Hematopoietic multipotent progenitor cell treated with erythropoietin and hydrocortisone succinate and interleukin-3 and kit ligand, for 17 days (in vitro differentiated cells): ENCODE results near the gene TRERF1.

Source experiments
- DNase-seq: peaks from one replicate; pipeline ENCODE4 v3.0.0-alpha.2; 2015; ENCODE audit warnings: low spot score

TRERF1 gene

DNA sequence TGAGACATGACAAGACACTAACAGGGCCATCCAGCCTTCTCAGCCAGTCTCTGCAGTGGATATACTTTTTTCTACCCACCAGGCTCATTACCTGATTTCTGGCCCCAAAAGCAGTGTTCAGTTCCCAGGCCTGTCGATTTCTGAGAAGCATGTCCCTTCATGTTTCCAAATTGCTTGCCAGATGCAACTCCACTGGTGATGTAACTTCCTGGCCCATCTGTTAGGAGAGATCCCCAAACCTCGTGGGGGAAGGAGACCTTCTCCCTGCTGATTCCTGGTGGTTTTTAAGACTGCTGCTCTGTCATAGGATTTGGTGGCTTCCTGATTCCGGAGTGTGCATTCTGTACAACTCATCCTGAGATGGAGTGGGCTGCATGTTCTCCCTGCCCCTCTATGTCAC lies 202.4 kb downstream of the TRERF1 start:
- no peak for DNase-seq

DNA sequence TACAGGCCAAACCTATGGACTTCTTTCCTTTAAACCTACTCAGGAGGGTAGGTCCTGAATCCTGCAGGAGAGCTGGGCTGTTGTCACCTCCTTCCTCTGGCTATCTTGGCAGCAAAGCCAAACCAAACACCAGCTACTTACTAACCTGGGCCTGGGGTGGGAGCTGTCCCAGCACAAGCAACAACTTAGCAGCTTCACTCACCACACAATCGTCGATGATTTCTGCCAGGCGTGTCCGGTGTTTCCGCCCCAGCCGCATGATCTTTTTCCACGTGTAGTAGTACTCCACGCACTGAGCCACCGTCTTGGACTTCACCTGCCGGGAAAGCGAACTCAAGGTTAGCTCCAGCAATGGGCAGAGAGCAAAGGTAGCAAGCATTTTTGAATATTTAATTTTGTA lies 208.7 kb downstream of the TRERF1 start:
- no peak for DNase-seq

DNA sequence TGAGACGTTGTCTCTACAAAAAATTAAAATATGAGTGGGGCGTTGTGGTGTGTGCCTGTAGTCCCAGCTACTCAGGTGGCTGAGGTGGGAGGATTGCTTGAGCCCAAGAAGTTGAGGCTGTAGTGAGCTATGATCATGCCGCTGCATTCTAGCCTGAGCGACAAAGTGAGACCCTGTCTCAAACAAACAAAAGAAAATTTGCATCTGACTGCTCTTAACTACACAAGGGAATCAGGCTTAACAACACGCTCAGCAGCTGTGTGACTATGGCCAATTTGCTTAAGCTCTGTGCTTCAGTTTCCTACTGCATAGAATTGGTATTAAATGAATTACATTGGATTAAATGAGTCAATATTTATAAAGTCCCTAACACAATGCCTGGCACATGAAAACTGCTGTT lies 209.8 kb downstream of the TRERF1 start:
- no peak for DNase-seq

DNA sequence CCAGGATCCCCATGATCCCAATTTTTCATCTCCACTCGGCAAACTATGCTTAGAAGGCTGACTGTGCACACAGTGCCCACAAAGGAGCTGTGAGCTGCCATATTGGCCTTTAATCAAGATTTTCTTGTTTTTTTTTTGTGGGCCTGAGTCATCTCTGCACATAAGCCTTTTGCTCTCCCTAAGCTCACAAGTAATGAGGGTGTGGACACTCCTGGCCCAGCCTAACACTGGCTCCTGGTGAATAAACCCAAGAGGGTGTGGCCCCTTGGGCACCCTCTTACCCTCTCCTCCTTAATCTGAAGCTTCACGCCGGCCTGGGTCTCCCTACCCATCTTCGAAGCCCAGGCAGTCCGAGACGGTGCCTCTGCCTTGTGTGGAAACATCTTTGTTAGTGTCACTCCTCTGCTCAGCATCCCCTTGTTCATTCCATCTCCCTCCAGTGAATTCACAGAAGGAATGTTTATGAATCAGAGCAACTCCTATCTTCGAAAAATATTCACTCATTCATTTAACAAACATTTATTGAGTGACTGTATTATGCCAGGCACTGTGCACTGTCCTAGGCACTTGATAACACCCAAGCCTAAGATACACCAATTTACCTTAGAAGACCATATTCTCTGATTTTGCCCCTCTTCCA lies 211.9 kb downstream of the TRERF1 start:
- no peak for DNase-seq

DNA sequence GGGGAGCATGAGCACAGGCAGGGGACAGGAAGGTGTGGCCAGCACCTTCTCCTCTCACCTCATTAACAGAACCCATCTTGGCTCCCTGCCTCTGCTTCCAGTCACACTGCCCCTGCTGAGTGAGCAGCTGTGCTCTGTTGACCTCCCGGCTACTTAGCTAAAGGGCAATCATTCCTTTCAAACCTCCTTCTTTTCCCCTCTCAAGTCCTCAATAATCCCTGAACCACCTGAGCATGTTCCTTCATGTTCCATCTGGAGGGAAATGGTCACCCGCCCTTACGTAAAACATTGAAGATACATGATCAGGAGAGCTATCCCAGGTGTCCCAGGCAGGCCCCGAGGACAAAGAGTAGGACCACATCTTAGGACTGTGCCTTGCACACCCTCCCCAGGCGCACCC lies 212.4 kb downstream of the TRERF1 start:
- DNase-seq: no peak

DNA sequence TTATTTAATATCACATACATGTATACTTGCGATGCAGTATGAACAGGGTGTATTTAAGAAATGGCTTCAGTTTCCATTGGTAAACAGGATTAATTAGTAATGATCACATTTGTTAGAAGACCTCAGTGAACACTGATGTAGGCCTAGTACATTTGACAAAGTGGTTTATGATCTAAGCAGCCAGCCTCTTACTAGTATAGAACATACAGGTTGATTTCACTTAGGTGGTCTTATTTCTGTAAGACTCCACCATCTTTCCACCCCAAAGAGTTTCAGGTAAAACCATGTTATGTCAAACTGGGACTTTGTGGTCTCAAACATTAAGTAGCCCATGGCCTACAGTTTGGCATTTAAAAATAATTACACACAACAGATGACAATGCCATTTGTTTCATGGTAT lies 213.9 kb downstream of the TRERF1 start:
- no peak for DNase-seq

DNA sequence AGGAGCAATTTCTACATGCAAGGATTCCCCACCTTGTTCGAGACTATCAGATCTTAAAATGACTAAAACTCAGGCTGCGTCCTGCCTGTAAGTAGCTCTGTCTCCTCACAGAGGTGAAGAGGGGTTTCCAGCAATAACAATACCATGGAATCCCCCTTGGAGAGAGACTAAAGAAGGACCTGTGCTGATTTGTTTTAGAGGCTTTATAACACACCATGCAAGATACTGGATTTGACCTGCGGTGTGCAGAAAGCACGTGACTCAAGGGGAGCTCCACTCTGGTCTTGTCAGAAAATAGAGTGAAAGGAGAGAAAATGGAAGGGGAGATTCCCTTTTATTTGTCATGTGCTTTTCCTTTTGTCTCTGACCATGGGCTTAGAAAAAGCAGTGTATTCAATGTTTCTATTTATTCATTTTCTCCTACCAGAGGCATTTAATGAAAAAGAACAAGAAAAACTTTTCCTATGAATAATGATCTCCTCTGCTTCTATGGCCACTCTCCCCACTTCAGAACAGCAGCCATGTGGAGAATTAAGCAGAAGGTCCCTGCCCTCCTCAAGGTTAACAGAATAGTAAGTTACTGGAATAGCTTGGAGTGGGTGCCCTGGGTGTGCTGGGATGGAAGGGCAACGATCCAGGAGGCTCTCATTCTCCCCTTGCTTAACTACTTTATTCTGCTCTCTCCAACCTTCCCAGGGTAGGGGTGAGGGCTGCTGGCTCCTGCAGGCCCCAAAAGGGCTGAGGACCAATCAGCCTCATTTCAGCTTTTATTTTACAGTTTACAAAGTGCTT lies 214.8 kb downstream of the TRERF1 start:
- DNase-seq: no peak

DNA sequence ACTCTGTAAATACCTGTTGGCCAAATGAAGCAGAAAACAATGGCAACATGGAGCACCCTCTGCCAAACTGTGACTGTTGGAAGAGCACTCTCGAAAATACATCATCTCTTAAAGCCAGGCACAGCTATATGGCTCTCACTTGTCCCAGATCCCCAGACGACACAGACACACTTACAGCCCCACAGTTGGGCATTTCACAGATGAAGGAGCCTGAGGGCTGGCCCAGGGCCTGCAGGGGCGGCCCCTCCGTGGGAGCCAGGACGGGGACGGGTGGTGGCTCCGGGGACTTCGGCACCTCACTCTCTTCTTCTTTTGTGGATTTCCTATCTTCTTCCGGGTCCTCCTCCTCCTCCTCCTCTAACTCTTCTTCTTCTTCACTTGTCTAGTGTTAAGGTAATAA lies 215.7 kb downstream of the TRERF1 start:
- DNase-seq: no peak

DNA sequence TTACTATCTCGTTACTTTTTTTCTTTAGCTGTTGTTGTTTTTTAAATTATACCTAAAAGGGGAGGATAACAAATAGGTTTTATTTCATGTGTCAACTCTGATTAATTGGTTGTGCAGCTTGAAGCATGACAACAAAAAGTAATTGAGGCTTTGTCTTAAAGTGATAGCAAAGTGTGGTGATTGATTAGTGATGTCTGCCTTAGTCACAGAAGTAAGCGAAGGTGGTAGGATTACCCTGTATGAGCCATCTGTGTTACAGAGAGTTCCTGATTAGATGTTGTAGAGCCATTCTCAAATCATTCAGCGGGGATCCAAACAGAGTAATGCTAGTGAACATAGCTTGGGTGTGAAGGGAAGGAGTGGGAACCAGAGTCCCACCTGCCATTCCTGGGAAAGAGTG lies 219.7 kb downstream of the TRERF1 start:
- DNase-seq: no peak

DNA sequence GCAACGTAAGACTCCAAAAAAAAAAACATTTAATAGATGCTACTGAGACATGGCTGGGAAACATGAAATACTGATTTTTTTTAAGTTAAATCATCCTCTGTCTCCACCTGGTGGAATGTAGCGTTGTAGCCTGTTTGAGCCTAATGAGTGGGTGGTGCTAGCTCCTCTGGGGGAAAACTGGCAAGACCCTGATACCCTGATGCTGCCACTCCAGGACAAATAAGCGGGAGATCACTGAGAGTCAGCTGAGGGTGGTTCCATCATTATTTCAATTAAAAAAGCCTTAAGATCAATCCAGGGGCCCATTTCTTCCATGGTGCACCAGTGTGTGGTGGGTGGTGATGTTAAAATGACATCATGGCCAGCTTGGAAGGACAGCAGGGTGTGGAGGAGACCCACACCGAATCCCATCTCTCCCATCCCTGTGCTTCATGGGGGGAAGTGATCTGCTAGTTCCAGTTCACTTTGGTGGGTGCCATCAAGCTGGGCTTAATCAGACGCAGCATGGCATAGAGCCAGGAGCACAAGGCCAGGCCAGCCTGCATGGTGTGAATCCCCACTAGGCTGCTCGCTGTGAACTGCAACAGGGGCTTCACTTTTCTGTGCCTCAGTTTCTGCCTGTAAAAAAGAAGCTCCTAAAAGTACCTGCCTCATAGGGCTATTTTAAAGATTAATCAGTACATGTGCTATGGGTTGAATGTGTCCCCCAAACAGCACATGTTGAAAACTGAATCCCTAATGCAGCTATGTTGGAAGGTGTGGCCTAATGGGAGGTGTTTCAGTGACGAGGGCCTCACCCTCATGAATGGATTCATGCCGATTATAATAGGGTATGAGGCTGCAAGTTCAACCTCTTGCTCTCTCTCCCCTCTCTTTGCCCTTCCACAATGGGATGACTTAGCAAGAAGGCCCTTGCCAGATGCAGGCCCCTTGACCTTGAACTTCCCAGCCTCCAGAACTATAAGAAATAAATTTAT lies 221.1 kb downstream of the TRERF1 start:
- DNase-seq: no peak

DNA sequence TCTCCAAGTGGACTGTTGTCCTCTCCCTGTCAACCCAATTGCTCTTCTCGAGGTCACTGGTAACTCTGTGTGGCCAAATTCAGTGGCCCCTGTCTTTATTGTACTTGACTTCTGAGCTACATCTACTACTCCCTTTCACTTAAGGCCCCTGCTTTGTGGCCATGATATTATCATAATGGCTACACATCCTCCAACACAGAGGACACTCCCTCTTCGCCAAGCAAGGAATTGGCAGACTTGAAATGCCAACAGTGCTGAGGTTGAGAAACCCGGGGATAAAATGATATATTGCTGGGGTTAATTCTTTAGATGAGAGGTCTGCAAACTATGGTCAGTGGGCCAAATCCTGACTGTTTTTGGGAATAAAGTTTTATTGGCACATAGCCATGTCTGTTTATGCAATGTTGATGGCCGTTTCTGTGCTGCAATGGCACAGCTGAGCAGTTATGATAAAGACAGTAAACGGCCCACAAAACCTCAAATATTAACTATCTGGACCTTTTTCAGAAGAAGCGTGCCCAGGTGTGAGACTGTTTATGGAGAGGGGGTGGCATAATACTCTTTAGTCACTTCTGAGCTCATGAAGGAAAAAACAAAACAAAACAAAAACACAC lies 222.1 kb downstream of the TRERF1 start:
- no peak for DNase-seq

DNA sequence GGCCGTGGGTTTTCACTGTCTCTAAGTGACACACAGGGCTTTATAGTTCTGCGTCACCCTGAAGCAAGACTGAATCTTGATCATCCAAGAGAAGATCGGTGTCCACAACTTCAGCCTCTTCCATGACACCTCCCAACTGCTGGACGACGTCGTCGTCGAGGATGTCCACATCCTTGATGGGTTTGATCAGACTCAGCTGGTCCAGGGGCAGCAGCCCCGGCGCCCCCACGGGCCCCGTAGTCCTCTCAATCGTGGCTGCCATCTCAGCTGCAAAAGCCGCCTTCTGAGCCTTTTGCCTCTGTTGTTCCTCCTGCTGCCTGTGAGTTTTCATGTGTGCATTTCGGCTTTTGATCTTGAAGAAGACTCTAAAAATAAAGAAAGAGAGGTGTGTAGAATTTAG lies 223.4 kb downstream of the TRERF1 start:
- DNase-seq: no peak

DNA sequence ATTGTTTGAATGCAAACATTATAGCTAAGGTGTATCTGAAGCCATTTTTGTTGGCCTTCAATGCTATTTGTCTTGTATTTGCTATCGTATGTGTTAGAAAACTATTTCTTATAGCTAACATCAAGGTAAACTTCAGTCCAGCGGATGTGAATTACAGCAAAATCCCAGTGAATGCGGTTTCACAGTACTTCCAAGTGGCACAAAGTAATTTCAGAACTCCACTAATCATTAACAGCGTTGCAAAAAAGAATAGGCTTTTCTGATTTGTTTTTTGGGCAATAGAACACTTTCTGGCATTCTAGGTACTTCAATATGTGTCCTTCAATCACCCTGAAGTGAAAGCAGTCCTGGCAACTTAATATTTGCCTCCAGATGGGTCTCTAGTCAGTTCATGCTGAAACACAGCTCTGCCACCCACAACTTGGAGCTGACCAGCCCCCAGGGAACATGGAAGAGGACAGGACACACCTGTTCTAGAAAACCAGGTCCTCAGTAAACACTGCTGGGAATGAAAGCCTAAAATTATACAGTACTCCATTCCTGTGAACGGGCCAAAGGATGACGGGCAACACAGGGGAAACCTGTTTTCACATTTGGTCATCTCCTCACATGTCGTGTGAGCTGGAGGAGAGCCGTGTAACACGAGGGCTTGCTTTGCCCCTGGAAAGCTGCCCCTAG lies 224.4 kb downstream of the TRERF1 start:
- no peak for DNase-seq

DNA sequence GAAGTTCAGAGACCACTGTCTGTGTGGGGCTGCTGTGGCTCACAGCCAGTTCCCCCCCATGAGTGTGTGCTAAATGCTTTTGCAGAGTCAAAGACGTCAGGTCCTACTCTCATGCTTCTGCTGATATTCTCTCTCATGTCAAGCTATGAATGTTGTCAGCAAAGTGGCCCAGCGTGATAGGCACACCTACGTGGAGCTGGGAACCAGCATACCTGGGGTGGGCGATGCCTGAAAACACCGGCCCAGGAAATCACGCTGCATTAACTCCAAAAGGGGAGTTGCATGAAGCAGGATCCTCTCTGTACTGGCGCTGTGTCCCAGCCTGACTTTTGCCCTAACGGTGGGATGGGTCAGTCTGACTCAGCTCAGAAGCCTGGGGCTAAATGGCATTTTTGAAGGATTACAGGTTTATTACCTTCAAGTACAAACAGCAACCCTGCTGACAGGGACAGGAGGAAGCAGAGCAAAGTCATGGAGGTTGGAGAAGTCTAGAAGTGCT lies 225.0 kb downstream of the TRERF1 start:
- no peak for DNase-seq

DNA sequence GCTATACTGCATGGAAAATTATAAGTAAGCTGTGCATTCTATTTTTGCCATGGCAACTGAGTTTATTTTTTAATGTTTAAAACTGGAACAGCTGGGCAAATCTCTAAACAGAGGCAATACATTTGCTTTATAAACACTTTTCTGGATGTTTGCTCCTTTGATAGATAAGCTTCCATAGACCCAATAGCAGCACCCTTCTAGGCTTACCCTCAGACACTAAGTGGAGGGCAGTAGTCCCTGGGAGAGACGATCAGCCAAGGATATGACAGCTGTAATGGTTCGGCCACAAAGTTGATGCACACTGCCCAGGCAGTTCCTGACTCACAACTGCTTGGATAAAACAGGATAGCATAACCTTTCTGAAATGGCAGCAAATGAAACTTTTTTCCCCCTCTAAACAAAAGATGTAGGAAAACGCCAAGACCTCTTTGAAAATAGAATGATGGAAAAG lies 225.5 kb downstream of the TRERF1 start:
- no peak for DNase-seq

DNA sequence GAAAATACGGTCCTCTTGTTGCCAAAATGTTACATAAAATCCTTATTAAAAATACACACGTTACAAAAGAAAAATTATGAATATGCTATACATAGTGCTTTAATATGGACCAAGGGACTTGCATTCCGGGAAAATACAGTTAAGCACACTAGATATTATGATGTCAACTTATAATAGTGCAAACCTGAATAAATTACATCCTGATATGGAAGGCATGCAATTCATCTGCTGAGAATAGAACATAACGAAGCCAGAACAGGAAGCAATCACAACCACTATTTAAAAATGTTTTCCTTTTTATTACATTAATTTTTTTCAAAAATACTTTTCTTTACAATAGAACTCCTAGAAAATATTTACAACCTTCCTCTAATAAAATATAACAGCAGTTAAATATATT lies 226.3 kb downstream of the TRERF1 start:
- no peak for DNase-seq

DNA sequence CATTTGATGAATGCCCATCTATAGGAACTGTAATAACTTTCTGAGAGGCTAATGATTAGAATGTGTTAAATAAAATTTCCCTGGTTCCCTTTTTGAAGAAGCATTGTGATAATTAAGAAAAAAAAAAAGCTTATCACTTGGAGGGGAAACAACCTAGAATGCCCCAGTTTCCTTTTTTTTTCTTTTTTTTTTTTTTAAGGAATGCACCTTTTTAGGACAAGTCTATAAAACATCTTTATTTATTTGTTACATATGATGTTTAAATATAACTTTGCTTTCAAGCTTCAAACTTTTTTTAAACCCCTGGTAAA lies 226.7 kb downstream of the TRERF1 start:
- DNase-seq: no peak

DNA sequence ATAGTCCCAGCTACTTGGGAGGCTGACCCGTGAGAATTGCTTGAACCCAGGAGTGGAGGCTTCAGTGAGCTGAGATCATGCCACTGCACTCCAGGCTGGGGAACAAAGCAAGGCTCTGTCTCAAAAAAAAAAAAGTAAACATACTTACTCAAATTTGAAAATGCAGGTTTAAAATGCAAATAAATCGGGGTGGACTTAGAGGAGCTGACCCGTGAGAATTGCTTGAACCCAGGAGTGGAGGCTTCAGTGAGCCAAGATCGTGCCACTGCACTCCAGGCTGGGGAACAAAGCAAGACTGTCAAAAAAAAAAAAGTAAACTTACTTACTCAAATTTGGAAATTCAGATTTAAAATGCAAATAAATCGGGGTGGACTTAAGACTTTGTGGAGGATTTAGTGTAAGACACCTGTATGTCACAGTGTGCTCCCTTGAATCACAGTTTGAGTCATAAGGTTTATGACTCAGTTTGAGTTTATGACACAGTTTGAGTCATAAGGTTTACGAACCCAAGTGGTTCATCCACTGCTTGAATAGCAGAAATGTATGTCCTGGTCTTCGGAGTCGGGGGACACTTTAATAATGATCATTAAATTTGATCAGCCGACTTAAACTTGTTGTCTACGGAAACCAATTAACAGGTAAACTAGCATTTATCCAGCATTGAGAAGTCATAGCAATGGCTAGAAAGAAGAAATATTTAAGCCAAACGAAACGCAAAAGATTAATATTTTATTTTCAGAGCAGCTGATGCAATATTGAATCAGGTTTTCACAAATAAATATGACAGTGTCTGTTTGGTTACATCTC lies 227.3 kb downstream of the TRERF1 start:
- no peak for DNase-seq

DNA sequence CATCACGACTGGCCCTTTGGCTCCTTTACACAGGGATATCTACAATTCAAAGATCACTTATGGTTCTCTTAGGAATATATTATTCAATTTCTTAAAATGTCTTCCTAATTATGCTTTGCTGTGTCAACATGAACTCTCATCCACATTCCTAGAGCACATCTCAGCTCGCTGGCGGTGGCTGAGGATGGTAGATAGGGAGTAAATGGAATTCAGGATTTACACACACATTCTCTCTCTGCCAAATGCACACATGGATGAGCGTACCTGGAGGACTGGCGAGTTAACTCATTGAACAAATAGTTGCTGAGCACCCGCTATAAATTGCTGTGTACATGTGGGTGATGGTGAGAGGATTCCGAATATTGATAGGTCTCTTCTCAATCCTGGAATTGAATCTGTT lies 229.3 kb downstream of the TRERF1 start:
- DNase-seq: no peak

DNA sequence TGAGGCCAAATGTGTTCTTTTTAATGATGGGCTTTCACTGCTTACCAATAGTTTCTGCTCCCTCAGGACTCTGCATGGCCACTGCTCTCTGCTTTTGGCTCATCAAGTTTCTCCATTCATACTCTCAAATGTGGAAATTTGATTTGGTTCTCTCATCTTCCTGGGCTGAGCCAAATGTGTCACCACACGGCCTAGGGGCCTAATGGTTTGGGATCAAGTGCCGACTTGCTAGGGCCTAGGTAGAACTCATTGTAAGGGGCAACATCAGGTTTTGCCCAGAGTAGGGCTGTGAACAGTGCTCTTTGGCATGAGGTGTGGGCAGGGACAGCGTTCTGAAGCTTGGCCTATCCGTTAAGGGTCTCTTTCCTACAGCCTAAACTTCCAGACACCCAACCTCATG lies 230.2 kb downstream of the TRERF1 start:
- DNase-seq: no peak

DNA sequence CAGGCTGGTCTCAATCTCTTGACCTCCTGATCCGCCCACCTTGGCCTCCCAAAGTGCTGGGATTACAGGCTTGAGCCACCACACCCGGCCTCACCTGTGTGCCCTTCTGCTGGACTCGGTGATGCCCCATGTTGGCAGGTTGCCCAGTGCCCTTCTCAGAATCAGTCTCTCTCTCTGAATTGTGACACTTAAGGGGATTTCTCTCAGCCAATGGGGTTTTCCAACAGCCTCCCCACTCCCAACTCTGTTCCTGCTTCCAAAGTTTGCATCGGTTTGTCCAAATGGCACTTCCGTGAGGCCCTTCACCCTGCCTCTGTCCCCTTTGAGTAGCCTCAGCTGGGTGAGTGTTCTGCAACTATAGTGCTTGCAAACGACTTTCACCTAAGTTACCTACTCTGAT lies 230.9 kb downstream of the TRERF1 start:
- no peak for DNase-seq
